ENCODE data around the gene MRPL30. TPM values are rescaled to one million over a fixed set of nuclear protein-coding genes. Genes with fewer than 3 reads are reported as not detected.
"Not testable (repeated sequence)": the region's sequence is repeated elsewhere in the genome, so short reads cannot be mapped to it uniquely, and the experiment has no call there.

Gene MRPL30
- total RNA-seq, 2 donors from 2014 or later, result 32.7 to 41.8 TPM

DNA sequence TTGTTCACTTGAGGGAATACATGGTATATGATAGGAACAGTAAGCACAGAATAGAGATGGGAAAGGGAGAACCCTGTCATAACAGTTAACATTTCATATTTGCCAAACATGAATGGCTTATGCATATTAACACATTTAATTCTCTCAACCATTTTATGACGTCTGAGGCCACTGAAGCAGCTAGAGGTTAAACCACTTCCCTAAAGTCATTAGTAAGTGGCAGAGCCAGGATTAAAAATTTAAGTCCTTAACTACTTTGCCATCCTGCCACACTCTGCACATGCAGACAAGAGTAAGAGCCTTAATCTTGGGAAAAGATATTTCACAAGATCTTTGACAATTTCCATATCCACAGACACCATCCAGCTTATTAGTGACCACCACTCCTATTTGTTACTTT, 24.1 kb upstream of the MRPL30 start:
- ATAC-seq (replicated peaks in 1 of 2) (no peak), DNase-seq (no peak)
- peak overlapping the region; percentile 15 for H3K27ac Mint-ChIP-seq
- no peak overlapping the region for H3K4me3 Mint-ChIP-seq
- H3K4me1 Mint-ChIP-seq (ENCODE audit: low read depth), result peaks cover 24% of the 10 kb centered on the region
- H3K27me3 Mint-ChIP-seq (ENCODE audit: low read depth), result no peaks in the 10 kb centered on the region
- H3K9me3 Mint-ChIP-seq, result no peaks in the 10 kb centered on the region
- H3K36me3 Mint-ChIP-seq (ENCODE audit: insufficient read depth in 2 of 2), result peaks cover 6 to 7% of the 10 kb centered on the region in 2 donors

DNA sequence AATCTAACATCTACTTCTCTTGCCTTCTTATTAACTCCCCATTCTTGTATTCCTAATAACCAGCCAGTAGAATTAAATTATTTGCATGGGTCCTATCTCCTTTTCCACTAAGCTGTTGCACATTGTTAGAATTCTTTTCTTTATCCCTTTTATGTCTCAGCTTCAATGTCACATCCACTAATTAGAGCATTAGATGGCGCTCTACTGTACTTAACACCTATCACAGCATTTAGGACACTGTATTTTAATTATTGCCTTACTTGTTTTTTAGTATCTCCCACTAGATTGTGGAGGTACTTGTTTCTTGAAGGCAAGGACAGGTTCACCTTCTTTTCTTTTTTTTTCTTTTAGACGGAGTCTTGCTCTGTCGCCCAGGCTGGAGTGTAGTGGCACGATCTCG, 22.4 kb upstream of the MRPL30 start:
- Mint-ChIP-seq H3K27me3 (ENCODE audit: low read depth) (no peaks in the 10 kb centered on the region), H3K36me3 (ENCODE audit: insufficient read depth in 2 of 2) (peaks cover 6 to 7% of the 10 kb centered on the region in 2 donors), H3K27ac (no peak overlapping the region), H3K9me3 (no peaks in the 10 kb centered on the region), H3K4me3 (no peak overlapping the region), H3K4me1 (ENCODE audit: low read depth) (peaks cover 24% of the 10 kb centered on the region)
- DNase-seq, result no peak
- no peak for ATAC-seq (replicated peaks in 1 of 2)

GRCh38 chr2:99159594-99159993, 21.4 kb upstream of the MRPL30 start:
- Mint-ChIP-seq H3K4me1 (ENCODE audit: low read depth) (peaks cover 19% of the 10 kb centered on the region), H3K4me3 (no peak overlapping the region)

GRCh38 chr2:99166218-99166617, 14.8 kb upstream of the MRPL30 start:
- Mint-ChIP-seq H3K27ac (peak overlapping the region; percentile 89), H3K36me3 (ENCODE audit: insufficient read depth in 2 of 2) (peaks cover 2 to 9% of the 10 kb centered on the region in 2 donors), H3K27me3 (ENCODE audit: low read depth) (no peaks in the 10 kb centered on the region), H3K4me3 (no peak overlapping the region), H3K4me1 (ENCODE audit: low read depth) (peaks cover 12% of the 10 kb centered on the region), H3K9me3 (no peaks in the 10 kb centered on the region)
- DNase-seq (no peak), ATAC-seq (replicated peaks in 1 of 2) (no peak)

More at GRCh38 chr2:99159594-99159993, 21.4 kb upstream of the MRPL30 start:
- no peaks in the 10 kb centered on the region for H3K9me3 Mint-ChIP-seq
- peak overlapping the region; percentile 4 for H3K27ac Mint-ChIP-seq
- no peaks in the 10 kb centered on the region for H3K27me3 Mint-ChIP-seq (ENCODE audit: low read depth)
- peaks cover 3 to 5% of the 10 kb centered on the region in 2 donors for H3K36me3 Mint-ChIP-seq (ENCODE audit: insufficient read depth in 2 of 2)
- DNase-seq (no peak), ATAC-seq (replicated peaks in 1 of 2) (no peak)

DNA sequence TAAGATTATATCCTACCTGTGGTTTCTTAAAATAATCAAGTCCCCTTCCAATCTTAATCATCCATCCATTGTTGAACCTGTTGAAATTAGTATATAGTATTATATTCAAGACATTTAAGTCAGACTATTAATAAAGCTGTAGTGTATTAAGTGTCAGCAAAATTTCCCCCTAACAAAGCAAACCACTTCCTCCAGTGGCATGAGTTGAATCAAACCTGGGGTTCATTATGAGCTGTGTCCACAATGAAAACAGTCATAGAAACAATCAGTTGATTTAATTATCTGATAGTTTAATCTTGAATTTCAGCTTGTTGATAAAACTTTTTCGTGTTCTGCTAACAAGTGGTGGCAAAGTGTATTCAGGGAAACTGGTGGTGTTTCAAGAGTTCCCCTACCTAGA, 11.4 kb upstream of the MRPL30 start:
- Mint-ChIP-seq H3K36me3 (ENCODE audit: insufficient read depth in 2 of 2) (peaks cover 2 to 23% of the 10 kb centered on the region in 2 donors), H3K9me3 (no peaks in the 10 kb centered on the region), H3K4me1 (ENCODE audit: low read depth) (peaks cover 29% of the 10 kb centered on the region), H3K27ac (peak overlapping the region; percentile 67), H3K27me3 (ENCODE audit: low read depth) (no peaks in the 10 kb centered on the region), H3K4me3 (no peak overlapping the region)
- DNase-seq, result no peak
- peak in 1 of 2 donors; percentile 49 for ATAC-seq (replicated peaks in 1 of 2)

GRCh38 chr2:99171377-99172140, 9.4 kb upstream of the MRPL30 start:
- ATAC-seq (replicated peaks in 1 of 2), result no peak
- no peak for DNase-seq

DNA sequence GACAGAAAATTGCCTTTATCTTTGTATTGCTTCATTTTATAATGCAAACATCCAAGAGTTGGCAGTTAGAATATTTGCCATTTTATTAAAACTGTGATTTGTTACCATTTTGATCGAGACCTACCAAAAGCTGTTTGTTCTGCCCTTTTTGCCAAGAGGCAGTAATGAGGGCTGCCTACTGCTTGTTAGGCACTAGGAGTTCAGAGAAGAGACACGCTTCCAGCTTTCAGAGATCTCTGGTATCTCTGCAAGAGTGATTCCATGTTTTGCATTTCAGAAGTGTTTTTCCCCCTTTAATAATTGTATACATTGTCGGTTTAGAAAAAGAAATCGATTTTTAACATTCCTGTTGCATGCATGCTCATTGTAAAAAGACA, 628 bp downstream of the MRPL30 start:
- Mint-ChIP-seq H3K36me3 (ENCODE audit: insufficient read depth in 2 of 2) (peaks cover 6 to 7% of the 10 kb centered on the region in 2 donors), H3K4me3 (peak overlapping the region; percentile 98 to 99), H3K27ac (peak overlapping the region; percentile 98), H3K27me3 (ENCODE audit: low read depth) (no peaks in the 10 kb centered on the region), H3K4me1 (ENCODE audit: low read depth) (peaks cover 57% of the 10 kb centered on the region), H3K9me3 (no peaks in the 10 kb centered on the region)
- ATAC-seq (replicated peaks in 1 of 2), result no peak
- no peak for DNase-seq

More at GRCh38 chr2:99171377-99172140, 9.4 kb upstream of the MRPL30 start:
- Mint-ChIP-seq H3K9me3 (no peaks in the 10 kb centered on the region), H3K27ac (peak overlapping the region; percentile 68), H3K27me3 (ENCODE audit: low read depth) (no peaks in the 10 kb centered on the region), H3K4me3 (no peak overlapping the region), H3K36me3 (ENCODE audit: insufficient read depth in 2 of 2) (peaks cover 0 to 26% of the 10 kb centered on the region in 2 donors), H3K4me1 (ENCODE audit: low read depth) (peaks cover 41% of the 10 kb centered on the region)

GRCh38 chr2:99183025-99183424, 2.0 kb downstream of the MRPL30 start:
- no peaks in the 10 kb centered on the region for H3K27me3 Mint-ChIP-seq (ENCODE audit: low read depth)
- peaks cover 4 to 7% of the 10 kb centered on the region in 2 donors for H3K36me3 Mint-ChIP-seq (ENCODE audit: insufficient read depth in 2 of 2)
- DNase-seq, result no peak
- no peaks in the 10 kb centered on the region for H3K9me3 Mint-ChIP-seq
- H3K4me3 Mint-ChIP-seq, result peak overlapping the region in 1 of 2 donors; percentile 2
- peaks cover 49% of the 10 kb centered on the region for H3K4me1 Mint-ChIP-seq (ENCODE audit: low read depth)
- ATAC-seq (replicated peaks in 1 of 2), result no peak
- no peak overlapping the region for H3K27ac Mint-ChIP-seq

GRCh38 chr2:99184811-99185210, 3.8 kb downstream of the MRPL30 start:
- no peaks in the 10 kb centered on the region for H3K27me3 Mint-ChIP-seq (ENCODE audit: low read depth)
- H3K9me3 Mint-ChIP-seq, result no peaks in the 10 kb centered on the region
- peaks cover 38% of the 10 kb centered on the region for H3K4me1 Mint-ChIP-seq (ENCODE audit: low read depth)
- H3K27ac Mint-ChIP-seq, result no peak overlapping the region
- peaks cover 5 to 16% of the 10 kb centered on the region in 2 donors for H3K36me3 Mint-ChIP-seq (ENCODE audit: insufficient read depth in 2 of 2)
- ATAC-seq (replicated peaks in 1 of 2), result no peak
- no peak overlapping the region for H3K4me3 Mint-ChIP-seq
- no peak for DNase-seq

DNA sequence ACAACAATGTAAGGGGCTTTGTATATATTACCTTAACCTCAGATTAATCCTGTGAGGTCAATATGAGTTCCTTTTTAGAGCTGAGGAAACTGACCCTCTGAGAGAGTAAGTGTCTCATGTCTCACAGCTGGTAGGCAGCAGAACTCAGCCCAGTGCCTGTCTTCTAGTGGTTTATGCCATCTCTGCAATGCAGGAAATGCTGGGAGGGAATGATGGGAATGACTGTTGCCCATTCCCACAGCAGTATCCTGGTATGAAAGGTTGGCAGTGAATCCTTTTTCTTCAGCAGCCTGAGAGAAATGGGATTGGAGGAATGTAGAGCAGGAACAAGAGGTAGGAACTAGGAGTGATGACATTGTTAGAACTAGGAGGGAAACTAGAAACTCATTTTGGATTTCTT, 6.0 kb downstream of the MRPL30 start:
- Mint-ChIP-seq H3K4me1 (ENCODE audit: low read depth) (peaks cover 27% of the 10 kb centered on the region), H3K27ac (no peak overlapping the region), H3K9me3 (no peaks in the 10 kb centered on the region), H3K4me3 (no peak overlapping the region), H3K27me3 (ENCODE audit: low read depth) (no peaks in the 10 kb centered on the region), H3K36me3 (ENCODE audit: insufficient read depth in 2 of 2) (peaks cover 5 to 21% of the 10 kb centered on the region in 2 donors)
- ATAC-seq (replicated peaks in 1 of 2), result no peak
- DNase-seq, result no peak

DNA sequence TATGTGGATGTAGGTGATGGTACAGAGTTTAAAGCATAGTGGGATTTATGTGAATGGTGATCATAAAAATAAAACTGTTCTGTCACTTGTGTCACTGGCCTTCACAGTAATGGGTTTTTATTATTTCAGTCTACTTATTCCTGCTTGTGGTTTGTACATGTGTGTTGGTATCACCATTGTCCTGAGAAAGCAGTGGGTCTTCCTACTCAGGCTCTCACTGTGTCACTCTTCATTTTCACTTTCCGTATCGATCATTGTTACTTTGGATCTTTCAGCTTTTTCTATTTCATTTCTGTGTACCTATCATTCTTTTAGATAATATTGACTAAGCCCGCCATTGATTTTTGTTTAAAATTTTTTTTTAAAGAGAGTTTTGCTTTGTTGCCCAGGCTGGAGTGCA, 7.4 kb downstream of the MRPL30 start:
- H3K27ac Mint-ChIP-seq, result peak overlapping the region; percentile 84
- no peaks in the 10 kb centered on the region for H3K27me3 Mint-ChIP-seq (ENCODE audit: low read depth)
- ATAC-seq (replicated peaks in 1 of 2) (no peak), DNase-seq (no peak)
- H3K36me3 Mint-ChIP-seq (ENCODE audit: insufficient read depth in 2 of 2), result peaks cover 8 to 27% of the 10 kb centered on the region in 2 donors
- peaks cover 0 to 2% of the 10 kb centered on the region in 2 donors for H3K9me3 Mint-ChIP-seq
- peaks cover 19% of the 10 kb centered on the region for H3K4me1 Mint-ChIP-seq (ENCODE audit: low read depth)
- H3K4me3 Mint-ChIP-seq, result peak overlapping the region in 1 of 2 donors; percentile 30

GRCh38 chr2:99190548-99190947, 9.6 kb downstream of the MRPL30 start:
- peaks cover 11 to 30% of the 10 kb centered on the region in 2 donors for H3K36me3 Mint-ChIP-seq (ENCODE audit: insufficient read depth in 2 of 2)
- H3K27ac Mint-ChIP-seq, result no peak overlapping the region
- H3K4me1 Mint-ChIP-seq (ENCODE audit: low read depth), result peaks cover 11% of the 10 kb centered on the region
- no peaks in the 10 kb centered on the region for H3K27me3 Mint-ChIP-seq (ENCODE audit: low read depth)
- DNase-seq, result no peak
- ATAC-seq (replicated peaks in 1 of 2), result no peak
- peaks cover 0 to 2% of the 10 kb centered on the region in 2 donors for H3K9me3 Mint-ChIP-seq
- H3K4me3 Mint-ChIP-seq, result no peak overlapping the region

DNA sequence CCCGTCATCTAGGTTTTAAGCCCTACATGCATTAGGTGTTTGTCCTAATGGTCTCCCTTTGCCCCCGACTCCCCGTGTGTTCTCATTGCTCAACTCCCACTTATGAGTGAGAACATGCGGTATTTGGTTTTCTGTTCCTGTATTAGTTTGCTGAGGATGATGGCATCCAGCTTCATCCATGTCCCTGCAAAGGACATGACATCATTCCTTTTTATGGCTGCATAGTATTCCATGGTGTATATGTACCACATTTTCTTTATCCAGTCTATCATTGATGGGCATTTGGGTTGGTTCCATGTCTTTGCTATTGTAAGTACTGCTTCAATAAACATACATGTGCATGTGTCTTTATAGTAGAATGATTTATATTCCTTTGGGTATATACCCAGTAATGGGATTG, 11.4 kb downstream of the MRPL30 start:
- H3K9me3 Mint-ChIP-seq; H3K27me3 Mint-ChIP-seq (ENCODE audit: low read depth); H3K27ac Mint-ChIP-seq; DNase-seq; ATAC-seq (replicated peaks in 1 of 2); H3K4me3 Mint-ChIP-seq: not testable (repeated sequence)
- Mint-ChIP-seq H3K4me1 (ENCODE audit: low read depth) (peaks cover 11% of the 10 kb centered on the region), H3K36me3 (ENCODE audit: insufficient read depth in 2 of 2) (peaks cover 11 to 30% of the 10 kb centered on the region in 2 donors)

Measured in activated T-cell treated with anti-CD3 and anti-CD28 coated beads, Interleukin-2, amount 50 U/mL, for 72 hours (primary cell).